HUES48 (cell line): Measurements from ENCODE around the gene MYLIP.
"Not testable (repeated sequence)": the region's sequence is repeated elsewhere in the genome, so short reads cannot be mapped to it uniquely, and the experiment has no call there.

ENCODE experiments used
- H3K27ac ChIP-seq: one replicate; pipeline ENCODE4 v1.7.0; 2013; ENCODE audit warnings: low read depth, low read length, inconsistent platforms
- H3K27me3 ChIP-seq: 2 replicates; pipeline ENCODE4 v1.6.1; 2013; ENCODE audit warnings: mild to moderate bottlenecking, low read length; ENCODE audit not compliant: control insufficient read depth, insufficient read depth
- H3K36me3 ChIP-seq: 2 replicates; pipeline ENCODE4 v1.6.1; 2013; ENCODE audit warnings: low read length; ENCODE audit not compliant: control insufficient read depth, insufficient read depth
- H3K4me1 ChIP-seq: 2 replicates; pipeline ENCODE4 v1.6.1; 2013; ENCODE audit warnings: mild to moderate bottlenecking, low read length; ENCODE audit not compliant: control insufficient read depth, insufficient read depth
- H3K4me3 ChIP-seq: 2 replicates; pipeline ENCODE4 v1.5.1; 2013; ENCODE audit warnings: mild to moderate bottlenecking, low read depth, low read length
- H3K9ac ChIP-seq: 2 replicates; pipeline ENCODE4 v1.6.1; 2013; ENCODE audit warnings: mild to moderate bottlenecking, low read depth, low read length, moderate library complexity
- H3K9me3 ChIP-seq: 2 replicates; pipeline ENCODE4 v1.6.1; 2013; ENCODE audit warnings: low read length; ENCODE audit not compliant: control insufficient read depth, insufficient read depth

The MYLIP gene

DNA sequence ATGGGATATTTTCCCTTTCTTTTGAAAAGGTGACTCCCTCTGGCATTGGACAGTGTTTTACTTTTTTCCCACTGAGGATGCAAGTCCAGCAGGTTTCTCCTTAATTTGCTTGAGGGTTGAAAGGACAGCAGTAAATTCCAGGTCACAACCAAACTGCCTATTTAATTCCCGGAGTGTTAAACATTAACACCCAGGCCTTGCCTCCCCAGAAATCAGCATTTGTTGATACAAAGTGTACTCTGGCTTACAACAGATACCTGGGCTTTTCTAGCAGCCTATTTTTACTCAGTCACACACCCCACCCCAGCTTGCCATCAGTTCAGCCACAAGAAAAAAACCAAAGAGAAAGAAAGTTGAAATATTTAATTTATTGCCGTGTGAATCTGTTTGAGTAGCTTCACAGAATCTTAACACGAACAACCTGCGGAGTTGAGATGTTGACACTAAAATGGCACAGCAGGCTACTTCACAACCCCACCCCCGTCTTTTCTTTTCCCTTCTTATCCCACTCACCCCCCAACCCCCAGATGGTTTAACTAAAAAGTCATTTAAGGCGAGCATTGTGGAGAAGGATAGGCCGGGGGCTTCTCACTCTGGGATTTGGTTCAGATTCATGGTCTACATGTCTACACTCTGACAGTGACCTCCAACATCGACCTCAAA is 45.7 kb downstream of the MYLIP start:
- H3K36me3 ChIP-seq: no peaks in the 10 kb centered on the region
- no peaks in the 10 kb centered on the region for H3K9me3 ChIP-seq
- peaks cover 12% of the 10 kb centered on the region for H3K4me1 ChIP-seq
- no peaks in the 10 kb centered on the region for H3K27me3 ChIP-seq
- peak overlapping the region; percentile 82 for H3K27ac ChIP-seq
- H3K4me3 ChIP-seq: peak overlapping the region; percentile 26
- H3K9ac ChIP-seq: no peak overlapping the region

DNA sequence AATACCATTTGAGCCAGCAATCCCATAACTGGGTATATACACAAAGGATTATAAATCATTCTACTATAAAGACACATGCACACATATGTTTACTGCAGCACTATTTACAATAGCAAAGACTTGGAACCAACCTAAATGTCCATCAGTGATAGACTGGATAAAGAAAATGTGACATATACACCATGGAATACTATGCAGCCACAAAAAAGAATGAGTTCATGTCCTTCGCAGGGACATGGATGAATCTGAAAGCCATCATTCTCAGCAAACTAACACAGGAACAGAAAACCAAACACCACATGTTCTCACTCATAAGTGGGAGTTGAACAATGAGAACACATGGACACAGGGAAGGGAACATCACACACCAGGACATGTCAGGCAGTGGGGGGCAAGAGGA is 47.7 kb downstream of the MYLIP start:
- not testable (repeated sequence) for H3K4me3 ChIP-seq, H3K27ac ChIP-seq, H3K27me3 ChIP-seq, H3K36me3 ChIP-seq, H3K9ac ChIP-seq, H3K9me3 ChIP-seq
- H3K4me1 ChIP-seq: peaks cover 12% of the 10 kb centered on the region

DNA sequence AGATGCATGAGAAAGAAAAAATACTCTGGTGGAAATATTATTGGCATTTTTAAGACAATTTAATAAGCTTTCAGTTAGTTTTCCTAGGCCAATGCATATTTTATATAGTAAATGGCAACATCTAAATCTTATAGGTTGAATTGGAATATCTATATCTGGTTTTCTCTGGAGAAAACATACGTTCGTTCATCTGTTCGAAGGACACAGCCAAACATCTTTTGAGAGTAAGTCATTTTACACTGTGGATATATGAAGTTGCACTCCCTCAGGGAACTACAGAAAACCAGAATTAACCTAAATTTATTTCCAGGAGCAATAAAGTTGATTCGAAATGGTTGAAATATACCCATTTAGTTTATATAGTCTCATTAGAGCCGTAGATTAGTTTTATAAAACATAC is 49.0 kb downstream of the MYLIP start:
- H3K27ac ChIP-seq: no peak overlapping the region
- no peak overlapping the region for H3K4me3 ChIP-seq
- H3K4me1 ChIP-seq: peaks cover 14% of the 10 kb centered on the region
- H3K27me3 ChIP-seq: no peaks in the 10 kb centered on the region
- H3K9ac ChIP-seq: no peak overlapping the region
- H3K36me3 ChIP-seq: no peaks in the 10 kb centered on the region
- H3K9me3 ChIP-seq: no peaks in the 10 kb centered on the region

DNA sequence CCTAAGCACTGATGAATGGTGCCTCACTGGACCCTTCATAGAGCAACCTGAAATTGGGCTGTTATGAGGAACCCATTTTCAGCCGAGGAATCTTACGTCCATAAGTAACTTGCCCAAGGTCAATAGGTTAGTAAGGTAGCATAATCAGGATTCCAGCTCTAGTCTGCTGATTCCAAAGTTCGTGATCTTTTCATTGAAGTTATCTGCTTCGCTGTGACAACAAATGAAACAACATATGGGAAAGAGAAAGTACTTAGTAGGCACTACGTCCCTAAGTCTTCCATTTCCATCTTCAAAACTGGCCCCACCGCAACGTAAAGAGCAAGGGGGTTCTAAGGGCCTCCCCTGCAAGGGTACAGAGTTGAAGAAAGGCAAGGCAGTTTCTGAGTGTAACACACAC is 49.5 kb downstream of the MYLIP start:
- Histone ChIP-seq H3K27ac (no peak overlapping the region), H3K9me3 (no peaks in the 10 kb centered on the region), H3K4me3 (no peak overlapping the region), H3K36me3 (no peaks in the 10 kb centered on the region), H3K4me1 (peaks cover 15% of the 10 kb centered on the region), H3K9ac (no peak overlapping the region), H3K27me3 (no peaks in the 10 kb centered on the region)

DNA sequence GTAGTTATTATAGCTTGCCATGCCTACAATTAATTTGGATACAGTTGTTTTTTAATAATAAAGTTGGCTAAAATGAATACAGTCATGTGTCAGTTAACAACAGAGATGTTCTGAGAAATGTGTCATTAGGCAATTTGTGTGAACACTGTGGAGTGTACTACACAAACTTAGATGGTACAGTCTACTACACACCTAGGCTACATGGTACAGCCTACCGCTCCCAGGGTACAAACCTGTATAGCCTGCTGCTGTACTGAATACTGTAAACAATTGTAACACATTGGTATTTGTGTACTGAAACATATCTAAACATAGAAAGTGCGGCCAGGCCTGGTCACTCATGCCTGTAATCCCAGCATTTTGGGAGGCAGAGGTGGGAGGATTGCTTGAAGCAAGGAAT is 50.2 kb downstream of the MYLIP start:
- Histone ChIP-seq H3K27me3 (no peaks in the 10 kb centered on the region), H3K9ac (no peak overlapping the region), H3K9me3 (no peaks in the 10 kb centered on the region), H3K36me3 (no peaks in the 10 kb centered on the region), H3K4me1 (peaks cover 12% of the 10 kb centered on the region), H3K4me3 (no peak overlapping the region), H3K27ac (no peak overlapping the region)

DNA sequence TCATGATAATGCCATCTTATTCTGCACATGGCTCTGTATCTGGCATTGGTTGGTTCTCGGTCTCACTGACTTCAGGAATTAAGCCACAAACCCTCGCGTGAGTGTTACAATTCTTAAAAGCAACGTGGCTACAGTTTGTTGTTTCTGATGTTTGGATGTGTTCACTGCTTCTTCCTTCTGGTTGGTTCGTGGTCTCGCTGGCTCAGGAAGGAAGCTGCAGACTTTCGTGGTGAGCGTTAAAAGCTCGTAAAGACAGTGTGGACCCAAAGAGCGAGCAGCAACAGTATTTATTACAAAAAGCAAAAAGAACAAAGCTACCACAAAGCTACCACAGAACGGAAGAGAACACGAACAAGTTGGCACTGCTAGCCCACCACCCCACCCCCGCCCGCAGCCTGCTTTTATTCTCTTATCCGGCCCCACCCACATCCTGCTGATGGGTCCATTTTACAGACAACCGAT is 51.1 kb downstream of the MYLIP start:
- no peak overlapping the region for H3K9ac ChIP-seq
- no peaks in the 10 kb centered on the region for H3K27me3 ChIP-seq
- no peaks in the 10 kb centered on the region for H3K36me3 ChIP-seq
- H3K9me3 ChIP-seq: no peaks in the 10 kb centered on the region
- H3K4me1 ChIP-seq: peaks cover 3% of the 10 kb centered on the region; the same call in 1 of the 2 replicates
- H3K4me3 ChIP-seq: no peak overlapping the region
- no peak overlapping the region for H3K27ac ChIP-seq

DNA sequence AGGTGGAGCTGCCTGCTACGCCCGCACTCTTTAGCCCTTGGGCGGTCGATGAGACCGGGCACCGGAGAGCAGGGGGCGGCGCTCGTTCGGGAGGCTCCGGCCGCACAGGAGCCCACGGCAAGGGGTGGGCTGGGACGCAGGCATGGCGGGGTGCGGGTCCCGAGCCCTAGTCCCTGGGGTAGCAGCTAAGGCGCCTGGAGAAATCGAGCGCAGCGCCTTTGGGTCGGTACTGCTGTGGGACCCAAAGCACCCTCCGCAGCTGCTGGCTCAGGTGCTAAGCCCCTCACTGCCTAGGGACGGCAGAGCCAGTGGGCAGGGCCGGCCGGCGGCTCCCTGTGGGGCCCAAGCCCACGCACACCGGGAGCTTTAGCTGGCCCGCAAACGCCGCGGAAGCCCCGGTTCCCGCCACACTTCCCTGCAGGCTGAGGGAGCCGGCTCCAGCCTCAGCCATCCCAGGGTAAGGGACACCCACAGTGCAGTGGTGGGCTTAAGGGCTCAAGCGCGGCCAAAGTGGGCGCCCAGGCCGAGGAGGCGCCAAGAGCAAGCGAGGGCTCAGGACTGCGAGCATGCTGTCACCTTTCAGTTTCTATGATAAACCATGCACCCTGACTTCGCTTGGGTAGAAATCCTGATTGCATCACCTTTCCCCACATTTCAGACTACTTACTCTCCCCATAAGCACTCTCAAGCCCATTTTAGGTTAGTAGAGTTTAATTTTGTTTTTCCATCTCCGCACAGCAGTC is 52.0 kb downstream of the MYLIP start:
- no peak overlapping the region for H3K4me3 ChIP-seq
- no peaks in the 10 kb centered on the region for H3K36me3 ChIP-seq
- no peak overlapping the region for H3K9ac ChIP-seq
- H3K27ac ChIP-seq: no peak overlapping the region
- no peaks in the 10 kb centered on the region for H3K27me3 ChIP-seq
- no peaks in the 10 kb centered on the region for H3K9me3 ChIP-seq
- peaks cover 3% of the 10 kb centered on the region; the same call in 1 of the 2 replicates for H3K4me1 ChIP-seq

DNA sequence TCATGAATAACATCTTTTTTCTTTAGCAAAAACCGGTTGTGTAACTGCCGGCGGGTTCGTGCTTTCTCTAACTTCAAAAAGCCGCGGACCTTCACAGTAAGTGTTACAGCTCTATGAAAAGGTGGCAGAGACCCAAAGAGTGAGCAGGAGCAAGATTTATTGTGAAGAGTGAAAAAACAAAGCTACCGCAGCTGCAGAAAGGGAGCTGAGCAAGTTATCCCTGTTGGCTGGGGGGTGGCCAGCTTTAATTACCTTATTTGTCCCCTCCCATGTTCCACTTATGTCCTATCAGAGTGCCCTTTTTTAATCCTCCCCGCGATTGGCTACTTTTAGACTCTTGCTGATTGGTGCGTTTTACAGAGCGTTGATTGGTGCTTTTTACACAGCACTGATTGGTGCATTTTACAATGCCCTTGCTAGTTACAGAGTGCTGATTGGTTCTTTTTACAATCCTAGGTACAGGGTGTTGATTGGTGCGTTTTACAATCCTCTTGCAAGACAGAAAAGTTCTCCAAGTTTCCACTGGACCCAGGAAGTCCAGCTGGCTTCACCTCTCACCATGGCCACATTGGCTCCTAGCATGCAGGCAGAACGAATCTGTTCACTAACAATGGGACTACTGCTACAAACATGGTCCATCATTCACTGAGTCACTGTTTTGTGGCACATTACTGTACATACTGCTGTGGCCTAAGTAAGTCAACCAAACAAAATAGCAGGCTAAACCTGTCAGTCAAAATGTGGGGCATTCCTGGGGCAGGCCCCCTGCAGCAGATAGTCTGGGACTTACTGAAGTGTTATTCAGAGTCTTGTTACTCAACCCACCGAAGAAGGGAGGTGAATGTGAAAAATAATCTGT is 52.8 kb downstream of the MYLIP start:
- no peak overlapping the region for H3K27ac ChIP-seq
- no peak overlapping the region for H3K4me3 ChIP-seq
- H3K9me3 ChIP-seq: no peaks in the 10 kb centered on the region
- peaks cover 3% of the 10 kb centered on the region; the same call in 1 of the 2 replicates for H3K4me1 ChIP-seq
- no peaks in the 10 kb centered on the region for H3K36me3 ChIP-seq
- H3K9ac ChIP-seq: no peak overlapping the region
- H3K27me3 ChIP-seq: no peaks in the 10 kb centered on the region

DNA sequence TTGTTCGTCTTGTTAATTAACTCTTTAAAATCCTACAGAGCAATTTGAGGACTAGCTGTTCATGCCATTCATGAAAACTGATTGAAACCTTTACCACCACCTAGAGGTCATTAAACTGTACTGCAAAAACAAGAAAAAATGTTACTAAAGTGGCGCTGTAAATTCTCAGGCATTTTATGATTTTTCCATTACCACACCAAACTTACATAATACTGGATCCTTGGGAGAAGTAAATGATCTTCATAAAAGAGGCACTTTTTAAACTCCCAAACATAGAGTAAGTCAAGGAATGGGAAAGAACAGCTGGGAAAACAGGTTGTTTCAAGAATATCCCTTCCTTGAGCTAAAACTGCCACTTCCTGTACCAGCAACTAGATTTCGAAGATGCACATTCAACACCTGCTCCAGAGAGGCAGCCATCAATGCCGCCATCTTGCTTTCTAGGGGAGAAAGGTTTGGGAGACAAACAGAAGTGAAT is 54.3 kb downstream of the MYLIP start:
- Histone ChIP-seq H3K4me3 (no peak overlapping the region), H3K9ac (no peak overlapping the region), H3K9me3 (no peaks in the 10 kb centered on the region), H3K4me1 (peaks cover 3% of the 10 kb centered on the region; the same call in 1 of the 2 replicates), H3K36me3 (no peaks in the 10 kb centered on the region), H3K27me3 (no peaks in the 10 kb centered on the region), H3K27ac (no peak overlapping the region)

DNA sequence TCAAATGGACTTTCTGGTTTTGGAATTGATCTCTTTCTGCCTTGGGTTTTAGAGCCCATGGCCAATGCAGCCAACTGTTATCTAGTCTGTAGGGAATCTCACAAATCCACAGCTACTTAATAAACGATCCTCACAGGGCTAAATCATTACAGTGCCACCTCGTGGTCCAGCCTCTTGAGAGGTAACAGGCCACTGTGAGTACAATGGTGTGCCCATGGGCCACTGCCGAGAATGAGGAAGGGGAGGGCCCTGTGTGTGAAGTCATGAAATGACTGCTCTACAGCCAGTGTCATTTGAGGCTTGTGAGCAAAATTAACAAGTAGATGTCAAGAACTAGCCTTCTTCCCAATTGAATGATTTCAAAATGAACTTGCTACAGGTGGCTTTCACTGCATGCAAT is 55.2 kb downstream of the MYLIP start:
- Histone ChIP-seq H3K4me1 (peaks cover 3% of the 10 kb centered on the region; the same call in 1 of the 2 replicates), H3K27me3 (no peaks in the 10 kb centered on the region), H3K36me3 (no peaks in the 10 kb centered on the region), H3K9ac (no peak overlapping the region), H3K9me3 (no peaks in the 10 kb centered on the region), H3K27ac (no peak overlapping the region), H3K4me3 (no peak overlapping the region)
